Prostate gland (tissue), 2 donors: ENCODE data around the gene SPAG6.
"Not testable (repeated sequence)": the region's sequence is repeated elsewhere in the genome, so short reads cannot be mapped to it uniquely, and the experiment has no call there.

Source experiments
- POLR2A ChIP-seq: fragments of 450-650 bp; IDR thresholded peaks from one replicate; pipeline ENCODE4 v1.6.1; 2016; ENCODE audit warnings: antibody characterized with exemption, mild to moderate bottlenecking
- POLR2AphosphoS5 ChIP-seq: sonication (generic); formaldehyde crosslinking; IDR thresholded peaks from one replicate; pipeline ENCODE4 v1.6.1; 2017; ENCODE audit warnings: antibody characterized with exemption
- TF ChIP-seq, protein P1 (sequence below), 4 experiments: fragments of 200-600 bp in 2 of 4; fragments of 450-650 bp in 2 of 4; sonication (generic) in 2 of 4; IDR thresholded peaks; 1 replicate in 3 of 4; 2 replicates in 1 of 4; pipeline ENCODE4 v1.5.1; 2016 to 2019; ENCODE audit warnings: antibody characterized with exemption in 4 of 4, mild to moderate bottlenecking in 2 of 4, moderate library complexity in 2 of 4

DNA sequence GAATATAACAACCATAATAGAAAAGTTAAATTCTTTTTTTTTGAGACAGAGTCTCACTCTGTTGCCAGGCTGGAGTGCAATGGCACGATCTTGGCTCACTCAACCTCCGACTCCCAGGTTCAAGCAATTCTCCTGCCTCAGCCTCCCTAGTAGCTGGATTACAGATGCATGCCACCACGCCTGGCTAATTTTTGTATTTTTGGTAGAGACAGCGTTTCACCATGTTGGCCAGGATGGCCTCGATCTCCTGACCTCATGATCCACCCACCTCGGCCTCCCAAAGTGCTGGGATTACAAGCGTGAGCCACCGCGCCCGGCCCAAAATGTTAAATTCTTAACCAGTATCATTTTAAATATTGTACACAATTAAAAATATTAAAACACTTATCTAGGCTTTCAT, 35.3 kb upstream of the SPAG6 start:
- TF ChIP-seq, protein P1, sequence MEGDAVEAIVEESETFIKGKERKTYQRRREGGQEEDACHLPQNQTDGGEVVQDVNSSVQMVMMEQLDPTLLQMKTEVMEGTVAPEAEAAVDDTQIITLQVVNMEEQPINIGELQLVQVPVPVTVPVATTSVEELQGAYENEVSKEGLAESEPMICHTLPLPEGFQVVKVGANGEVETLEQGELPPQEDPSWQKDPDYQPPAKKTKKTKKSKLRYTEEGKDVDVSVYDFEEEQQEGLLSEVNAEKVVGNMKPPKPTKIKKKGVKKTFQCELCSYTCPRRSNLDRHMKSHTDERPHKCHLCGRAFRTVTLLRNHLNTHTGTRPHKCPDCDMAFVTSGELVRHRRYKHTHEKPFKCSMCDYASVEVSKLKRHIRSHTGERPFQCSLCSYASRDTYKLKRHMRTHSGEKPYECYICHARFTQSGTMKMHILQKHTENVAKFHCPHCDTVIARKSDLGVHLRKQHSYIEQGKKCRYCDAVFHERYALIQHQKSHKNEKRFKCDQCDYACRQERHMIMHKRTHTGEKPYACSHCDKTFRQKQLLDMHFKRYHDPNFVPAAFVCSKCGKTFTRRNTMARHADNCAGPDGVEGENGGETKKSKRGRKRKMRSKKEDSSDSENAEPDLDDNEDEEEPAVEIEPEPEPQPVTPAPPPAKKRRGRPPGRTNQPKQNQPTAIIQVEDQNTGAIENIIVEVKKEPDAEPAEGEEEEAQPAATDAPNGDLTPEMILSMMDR (IDR thresholded peaks at IDR 0.05): not testable (repeated sequence)
- not testable (repeated sequence) for TF ChIP-seq POLR2A, POLR2AphosphoS5
